HL-60 (cell line): ENCODE measurements around the gene PIERCE2.

ENCODE experiments used
- DNase-seq, 2 experiments: peaks; one replicate each; pipeline ENCODE4 v3.0.0-alpha.2; 2010 to 2020; ENCODE audit warnings: low read depth in 1 of 2, low spot score in 1 of 2
- H3K27ac ChIP-seq: fragments of 250-450 bp; sonication (Bioruptor Pico); replicated peaks from 2 replicates; pipeline ENCODE4 v1.5.1; 2020; ENCODE audit warnings: mild to moderate bottlenecking, moderate library complexity
- H3K27me3 ChIP-seq: fragments of 250-450 bp; sonication (Bioruptor Pico); 2 replicates; pipeline ENCODE4 v1.5.1; 2021; ENCODE audit warnings: mild to moderate bottlenecking, moderate library complexity; ENCODE audit not compliant: insufficient read depth, poor library complexity, severe bottlenecking
- H3K4me3 ChIP-seq: replicated peaks from 2 replicates; pipeline ENCODE4 v1.5.1; 2011; ENCODE audit warnings: mild to moderate bottlenecking, control low read depth, low read length; ENCODE audit not compliant: insufficient read depth
- CTCF ChIP-seq: IDR thresholded peaks from one replicate; pipeline ENCODE4 v1.5.1; 2011; ENCODE audit warnings: low read length, control low read depth, inconsistent platforms; ENCODE audit not compliant: insufficient read depth
- GABPA ChIP-seq: IDR thresholded peaks from 2 replicates; pipeline ENCODE4 v1.6.1; 2012; ENCODE audit warnings: low read depth
- POLR2AphosphoS5 ChIP-seq: IDR thresholded peaks from 2 replicates; pipeline ENCODE4 v1.6.1; 2012; ENCODE audit warnings: low read depth
- REST ChIP-seq: IDR thresholded peaks from 2 replicates; pipeline ENCODE4 v1.6.1; 2012; ENCODE audit warnings: low read depth; ENCODE audit not compliant: insufficient replicate concordance
- SPI1 ChIP-seq: IDR thresholded peaks from 2 replicates; pipeline ENCODE4 v1.6.1; 2012; ENCODE audit warnings: low read depth, mild to moderate bottlenecking, borderline replicate concordance

PIERCE2 gene

GRCh38 chr15:55366981-55367380, 41.3 kb upstream of the PIERCE2 start:
- Histone ChIP-seq H3K27ac (no peak overlapping the region), H3K4me3 (no peak overlapping the region), H3K27me3 (no peaks in the 10 kb centered on the region)
- no peak for TF ChIP-seq POLR2AphosphoS5
- no peak for TF ChIP-seq GABPA
- no peak for TF ChIP-seq CTCF
- TF ChIP-seq SPI1 = no peak
- TF ChIP-seq REST = no peak
- DNase-seq = no peak

GRCh38 chr15:55372701-55373440, 35.4 kb upstream of the PIERCE2 start:
- Histone ChIP-seq H3K27ac (no peak overlapping the region), H3K4me3 (no peak overlapping the region)
- no peak for TF ChIP-seq GABPA
- TF ChIP-seq CTCF = no peak
- no peak for TF ChIP-seq SPI1
- TF ChIP-seq REST = no peak
- no peak for TF ChIP-seq POLR2AphosphoS5

GRCh38 chr15:55379095-55379494, 29.2 kb upstream of the PIERCE2 start:
- TF ChIP-seq REST (no peak), CTCF (no peak), POLR2AphosphoS5 (no peak), SPI1 (no peak), GABPA (no peak)
- DNase-seq = no peak
- Histone ChIP-seq H3K4me3 (no peak overlapping the region), H3K27me3 (no peaks in the 10 kb centered on the region), H3K27ac (no peak overlapping the region)

More at GRCh38 chr15:55372701-55373440, 35.4 kb upstream of the PIERCE2 start:
- DNase-seq = no peak
- no peaks in the 10 kb centered on the region for H3K27me3 ChIP-seq
